Tongue (tissue), 2 donors: ENCODE results near the gene LTN1. TPM values are rescaled to one million over a fixed set of nuclear protein-coding genes. Genes with fewer than 3 reads are reported as not detected.
"Not testable (repeated sequence)": the region's sequence is repeated elsewhere in the genome, so short reads cannot be mapped to it uniquely, and the experiment has no call there.

ENCODE experiments used
- DNase-seq: peaks from one replicate; pipeline ENCODE4 v3.0.0-alpha.2; 2015
- total RNA-seq: library from RNA; depleted of rRNA; stranded (reverse); fragments of >200 nt; gene quantifications from one replicate; pipeline ENCODE4 v1.2.3, GENCODE V29; 2014

Gene LTN1, protein sequence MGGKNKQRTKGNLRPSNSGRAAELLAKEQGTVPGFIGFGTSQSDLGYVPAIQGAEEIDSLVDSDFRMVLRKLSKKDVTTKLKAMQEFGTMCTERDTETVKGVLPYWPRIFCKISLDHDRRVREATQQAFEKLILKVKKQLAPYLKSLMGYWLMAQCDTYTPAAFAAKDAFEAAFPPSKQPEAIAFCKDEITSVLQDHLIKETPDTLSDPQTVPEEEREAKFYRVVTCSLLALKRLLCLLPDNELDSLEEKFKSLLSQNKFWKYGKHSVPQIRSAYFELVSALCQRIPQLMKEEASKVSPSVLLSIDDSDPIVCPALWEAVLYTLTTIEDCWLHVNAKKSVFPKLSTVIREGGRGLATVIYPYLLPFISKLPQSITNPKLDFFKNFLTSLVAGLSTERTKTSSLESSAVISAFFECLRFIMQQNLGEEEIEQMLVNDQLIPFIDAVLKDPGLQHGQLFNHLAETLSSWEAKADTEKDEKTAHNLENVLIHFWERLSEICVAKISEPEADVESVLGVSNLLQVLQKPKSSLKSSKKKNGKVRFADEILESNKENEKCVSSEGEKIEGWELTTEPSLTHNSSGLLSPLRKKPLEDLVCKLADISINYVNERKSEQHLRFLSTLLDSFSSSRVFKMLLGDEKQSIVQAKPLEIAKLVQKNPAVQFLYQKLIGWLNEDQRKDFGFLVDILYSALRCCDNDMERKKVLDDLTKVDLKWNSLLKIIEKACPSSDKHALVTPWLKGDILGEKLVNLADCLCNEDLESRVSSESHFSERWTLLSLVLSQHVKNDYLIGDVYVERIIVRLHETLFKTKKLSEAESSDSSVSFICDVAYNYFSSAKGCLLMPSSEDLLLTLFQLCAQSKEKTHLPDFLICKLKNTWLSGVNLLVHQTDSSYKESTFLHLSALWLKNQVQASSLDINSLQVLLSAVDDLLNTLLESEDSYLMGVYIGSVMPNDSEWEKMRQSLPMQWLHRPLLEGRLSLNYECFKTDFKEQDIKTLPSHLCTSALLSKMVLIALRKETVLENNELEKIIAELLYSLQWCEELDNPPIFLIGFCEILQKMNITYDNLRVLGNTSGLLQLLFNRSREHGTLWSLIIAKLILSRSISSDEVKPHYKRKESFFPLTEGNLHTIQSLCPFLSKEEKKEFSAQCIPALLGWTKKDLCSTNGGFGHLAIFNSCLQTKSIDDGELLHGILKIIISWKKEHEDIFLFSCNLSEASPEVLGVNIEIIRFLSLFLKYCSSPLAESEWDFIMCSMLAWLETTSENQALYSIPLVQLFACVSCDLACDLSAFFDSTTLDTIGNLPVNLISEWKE (N-terminal part only)
- total RNA-seq, result 54.5 TPM

DNA sequence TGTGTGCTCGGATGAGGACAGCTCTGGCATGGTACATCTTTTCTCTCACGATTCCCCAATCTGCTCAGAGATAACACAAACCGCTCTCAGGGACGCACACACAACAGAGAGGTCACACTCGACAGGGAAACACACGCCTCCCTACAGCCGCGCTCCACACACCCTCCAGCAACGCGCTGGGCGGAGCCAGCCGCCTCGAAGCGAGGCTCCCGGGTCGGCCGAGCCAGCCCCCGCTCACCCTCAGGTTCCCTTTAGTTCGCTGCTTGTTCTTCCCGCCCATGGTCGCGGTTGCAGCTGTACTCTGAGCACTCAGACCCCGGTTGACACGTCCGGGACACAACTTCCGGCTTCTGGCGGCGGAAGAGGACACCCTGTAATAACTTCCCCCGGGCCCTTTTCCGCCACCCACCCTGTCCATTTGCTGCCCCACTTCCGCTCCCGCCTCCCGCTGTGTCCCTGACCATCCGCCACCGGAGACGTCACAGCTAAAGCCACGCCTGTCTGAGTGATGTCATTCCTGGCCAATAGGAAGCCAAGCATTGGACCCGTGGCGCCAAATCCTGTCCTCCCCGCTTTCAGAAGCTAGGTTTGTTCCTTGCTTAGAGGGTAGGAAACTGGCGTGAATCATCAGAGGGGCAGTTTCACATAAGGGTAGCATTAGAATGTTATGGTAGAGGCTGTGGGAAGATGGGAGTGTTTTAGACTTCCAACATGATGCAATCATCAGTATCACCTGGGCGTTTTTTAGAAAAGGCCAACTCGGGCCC lies at the start of gene LTN1:
Gene LTN1 (minus strand): TSS at position 352 of the 767 bp plus-strand sequence. CDS start 72 bp downstream, at position 280.
- peak; percentile 100 for DNase-seq

DNA sequence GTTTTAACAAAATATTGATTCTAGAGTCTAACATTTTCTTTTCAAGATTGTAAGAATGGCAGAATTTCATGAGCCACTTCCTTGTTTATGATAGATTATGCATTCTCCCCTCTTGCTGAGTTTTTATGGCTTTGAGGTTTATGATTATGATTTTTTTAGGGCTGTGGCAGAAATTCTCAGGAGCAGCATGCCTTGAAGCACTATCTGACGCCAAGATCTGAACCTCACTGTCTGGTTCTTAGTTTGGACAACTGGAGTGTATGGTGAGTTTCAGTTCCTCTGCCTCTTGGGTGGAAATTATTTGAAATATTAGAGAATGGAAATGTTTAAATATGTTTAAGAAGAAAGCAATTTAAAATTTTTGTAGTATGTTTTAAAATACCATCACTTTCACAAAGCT lies 42.0 kb upstream of the LTN1 start:
- no peak for DNase-seq

DNA sequence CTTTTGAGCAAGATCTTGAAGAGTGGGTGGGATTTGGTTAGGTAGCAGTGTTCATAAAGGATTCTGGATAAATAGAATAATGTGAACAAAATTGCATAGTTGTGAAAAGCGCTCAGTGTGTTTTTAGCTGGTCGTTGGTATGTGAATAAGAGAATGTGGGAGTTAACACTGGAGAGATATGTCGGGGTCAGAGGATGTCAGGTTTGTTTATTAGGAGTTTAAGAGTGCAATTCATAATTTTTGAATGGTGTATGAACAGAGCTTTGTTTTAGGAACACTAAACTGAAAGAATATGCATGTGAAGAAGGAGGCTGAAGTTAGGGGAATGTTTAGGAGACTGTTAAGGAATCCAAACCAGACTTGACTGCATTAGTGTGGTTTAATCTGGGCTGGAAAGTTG lies 41.2 kb upstream of the LTN1 start:
- DNase-seq, result no peak

DNA sequence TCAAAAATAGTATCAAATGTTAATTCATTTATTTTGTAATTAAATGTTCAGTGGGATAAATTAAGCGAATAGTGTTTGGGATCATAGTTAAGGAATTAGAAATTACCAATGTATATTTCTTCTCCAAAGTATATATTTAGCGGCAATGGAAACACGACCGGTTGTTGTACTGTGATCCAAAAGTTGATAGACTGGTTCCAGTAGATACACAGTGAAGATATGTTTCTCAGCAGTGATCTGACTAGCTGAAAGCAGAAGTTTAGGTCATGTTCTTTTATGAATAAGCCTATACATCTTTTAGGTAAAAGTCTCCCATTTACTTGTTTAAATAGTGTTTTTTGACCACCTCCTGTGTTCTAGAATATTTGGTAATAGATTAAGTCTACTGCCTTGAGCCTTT lies 40.6 kb upstream of the LTN1 start:
- no peak for DNase-seq

DNA sequence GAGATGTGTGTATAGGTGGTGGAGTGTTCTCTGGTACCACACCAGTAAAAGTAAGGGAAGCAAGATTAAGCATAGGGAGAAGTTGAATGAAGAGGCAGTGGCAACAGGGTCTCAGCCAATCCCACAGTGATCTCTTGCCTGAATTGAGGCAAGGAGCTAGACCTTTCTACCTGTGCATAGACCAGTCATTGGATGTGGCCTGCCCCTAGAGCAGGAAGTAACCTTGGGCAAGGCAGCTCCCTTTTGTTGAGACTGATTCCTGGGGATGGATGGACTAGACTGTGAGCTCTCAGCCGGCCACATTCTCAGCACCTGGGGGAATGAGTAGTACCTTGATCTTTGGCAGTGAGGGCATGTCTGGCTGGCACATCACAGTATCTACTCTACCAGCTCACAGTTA lies 38.2 kb upstream of the LTN1 start:
- no peak for DNase-seq

DNA sequence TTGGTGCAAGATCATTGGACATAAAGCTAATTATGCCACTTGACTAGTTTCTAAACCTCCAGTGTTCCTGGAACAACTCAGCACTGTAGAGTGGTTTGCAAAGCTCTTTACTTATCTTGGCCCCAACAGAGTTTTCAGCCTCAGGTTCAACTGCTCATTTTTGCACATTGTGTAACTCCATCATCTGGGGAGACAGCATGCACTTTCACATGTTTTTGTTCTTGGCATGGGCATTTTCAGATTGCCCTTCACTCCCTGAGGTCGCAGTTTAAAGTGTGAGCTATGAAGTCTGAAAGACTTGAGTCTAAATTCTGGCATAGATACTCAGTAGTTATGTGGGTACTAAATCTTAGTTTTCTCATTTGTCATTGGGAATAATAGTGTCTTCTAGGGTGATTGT lies 36.8 kb upstream of the LTN1 start:
- no peak for DNase-seq

DNA sequence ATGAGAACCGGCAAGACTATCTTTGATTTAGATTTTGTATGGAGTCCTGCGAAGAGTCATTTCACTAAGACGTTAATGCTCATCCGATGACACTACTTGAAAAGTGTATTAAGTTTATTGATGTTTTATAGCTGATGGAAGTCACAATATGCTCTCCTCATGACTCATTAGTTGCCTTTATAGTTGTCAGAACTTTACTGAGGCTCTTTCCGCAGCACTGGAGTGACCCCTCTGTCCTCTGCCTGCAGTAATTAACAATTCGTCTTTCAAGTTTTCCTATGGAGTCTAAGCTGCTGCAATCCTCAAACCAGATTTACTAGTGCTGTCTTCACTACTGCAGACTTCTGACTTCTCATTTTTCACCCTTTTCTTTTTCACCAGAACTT lies 32.6 kb upstream of the LTN1 start:
- DNase-seq, result peak; percentile 29

DNA sequence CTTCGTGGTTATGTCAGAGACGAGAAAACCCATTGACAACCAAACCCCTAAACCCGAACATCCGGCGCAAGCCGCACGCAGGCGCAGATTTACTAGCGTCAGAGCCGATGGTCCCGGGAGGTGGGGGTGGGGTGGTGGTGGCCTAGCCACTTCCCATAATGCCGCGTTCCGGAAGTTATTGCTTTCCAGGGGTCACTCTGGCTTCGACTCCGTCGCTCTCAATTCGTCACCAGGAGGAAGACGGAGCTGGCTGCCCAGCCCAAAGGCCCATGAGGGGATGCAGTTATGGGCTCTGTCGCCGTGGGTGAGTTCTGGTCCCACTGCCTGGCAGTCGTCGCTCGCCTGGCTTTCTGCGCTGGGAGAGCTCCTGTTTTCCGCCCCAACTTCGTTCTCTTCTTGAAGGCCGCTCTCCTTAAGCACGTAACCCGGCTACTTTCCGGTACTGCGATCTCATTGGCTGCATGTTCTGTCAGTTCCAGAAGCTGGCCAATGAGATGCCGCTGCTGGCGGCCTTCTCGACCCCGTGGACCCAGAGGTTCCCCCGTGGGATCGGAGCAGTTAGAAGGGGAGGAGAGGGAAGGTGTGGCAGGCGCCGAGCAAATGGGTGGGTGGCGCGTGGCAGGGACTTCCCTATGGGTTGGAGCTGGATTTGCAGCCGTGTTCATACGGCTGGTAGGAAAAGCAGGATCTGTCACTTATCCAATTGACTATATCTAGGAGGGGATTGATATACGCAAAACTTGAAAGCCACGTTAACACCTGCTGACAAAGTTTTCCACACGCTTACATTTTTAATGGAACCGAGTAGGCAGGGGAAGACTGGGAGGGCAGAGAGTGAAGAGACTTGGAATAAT lies 32.0 kb upstream of the LTN1 start, which contains the start of gene USP16:
Gene USP16 (plus strand): TSS at position 195 of the 854 bp plus-strand sequence. CDS start 3,246 bp downstream, outside the sequence.
- peak; percentile 98 for DNase-seq

DNA sequence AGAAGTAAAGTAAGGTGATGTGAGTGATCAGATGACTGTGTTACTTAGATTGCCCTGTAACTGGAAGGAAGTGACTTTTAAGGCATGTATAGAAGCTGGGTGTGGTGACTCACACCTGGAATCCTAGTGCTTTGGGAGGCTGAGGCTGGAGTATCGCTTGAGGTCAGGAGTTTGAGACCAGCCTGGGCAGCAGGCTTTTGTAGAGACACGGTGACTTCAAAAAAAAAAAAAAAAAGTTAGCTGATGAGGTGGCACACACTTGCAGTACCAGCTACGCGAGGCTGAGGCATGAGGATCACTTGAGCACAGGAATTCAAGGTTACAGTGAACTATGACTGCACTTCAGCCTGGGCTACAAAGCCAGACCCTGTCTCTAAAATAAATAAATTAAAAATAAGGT lies 29.5 kb upstream of the LTN1 start:
- DNase-seq, result no peak

DNA sequence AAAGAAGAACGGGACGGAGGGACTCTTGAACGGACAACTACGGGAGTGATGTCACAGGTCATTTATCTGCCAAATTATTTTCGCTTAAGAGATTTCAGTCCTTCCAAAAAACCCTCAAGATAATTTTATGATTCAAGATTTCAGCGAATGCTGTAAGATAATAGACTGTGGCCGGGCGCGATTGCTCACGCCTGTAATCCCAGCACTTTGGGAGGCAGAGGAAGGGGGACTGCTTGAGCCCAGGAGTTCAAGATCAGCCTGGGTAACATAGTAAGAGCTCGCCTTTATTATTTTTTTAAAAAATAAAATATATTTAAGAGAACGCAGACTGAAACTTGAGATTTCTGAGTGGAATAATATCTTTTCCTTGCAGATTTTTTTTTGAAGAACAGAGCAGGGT lies 25.9 kb upstream of the LTN1 start:
- peak; percentile 16 for DNase-seq

DNA sequence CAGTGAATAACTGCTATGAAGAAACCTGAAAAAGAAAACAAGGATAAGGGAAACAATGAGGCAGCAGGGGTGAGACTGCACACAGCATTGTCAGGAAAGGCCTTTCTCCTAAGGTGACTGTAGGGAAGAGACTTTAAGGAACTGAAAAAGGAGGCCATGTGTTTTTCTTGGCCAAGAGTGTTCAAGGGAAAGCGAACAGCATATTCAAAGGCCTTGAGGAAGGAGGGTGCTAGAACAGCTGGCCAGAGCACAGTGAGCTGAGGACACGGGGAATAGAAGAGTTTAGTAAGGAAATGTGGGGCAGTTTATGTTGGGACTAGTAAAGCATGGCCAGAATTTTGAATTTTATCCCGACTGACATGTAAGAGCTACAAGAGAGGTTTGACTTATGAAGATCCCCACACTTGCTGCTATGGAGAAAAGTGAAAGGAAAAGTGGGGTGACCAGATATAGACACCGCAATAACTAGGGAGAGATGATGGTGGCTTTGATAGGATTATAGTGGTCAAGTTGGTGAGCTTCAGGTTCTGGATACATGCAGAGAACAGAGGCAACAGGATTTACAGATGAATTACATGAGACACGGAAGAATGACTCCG lies 25.1 kb upstream of the LTN1 start:
- DNase-seq, result no peak

DNA sequence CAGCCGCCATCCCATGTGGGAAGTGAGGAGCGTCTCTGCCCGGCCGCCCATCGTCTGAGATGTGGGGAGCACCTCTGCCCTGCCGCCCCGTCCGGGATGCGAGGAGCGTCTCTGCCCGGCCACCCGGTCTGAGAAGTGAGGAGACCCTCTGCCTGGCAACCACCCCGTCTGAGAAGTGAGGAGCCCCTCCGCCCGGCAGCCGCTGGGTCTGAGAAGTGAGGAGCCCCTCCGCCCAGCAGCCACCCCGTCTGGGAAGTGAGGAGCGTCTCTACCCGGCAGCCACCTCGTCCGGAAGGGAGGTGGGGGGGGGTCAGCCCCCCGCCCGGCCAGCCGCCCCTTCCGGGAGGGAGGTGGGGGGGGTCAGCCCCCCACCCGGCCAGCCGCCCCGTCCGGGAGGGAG lies 18.6 kb upstream of the LTN1 start:
- not testable (repeated sequence) for DNase-seq

DNA sequence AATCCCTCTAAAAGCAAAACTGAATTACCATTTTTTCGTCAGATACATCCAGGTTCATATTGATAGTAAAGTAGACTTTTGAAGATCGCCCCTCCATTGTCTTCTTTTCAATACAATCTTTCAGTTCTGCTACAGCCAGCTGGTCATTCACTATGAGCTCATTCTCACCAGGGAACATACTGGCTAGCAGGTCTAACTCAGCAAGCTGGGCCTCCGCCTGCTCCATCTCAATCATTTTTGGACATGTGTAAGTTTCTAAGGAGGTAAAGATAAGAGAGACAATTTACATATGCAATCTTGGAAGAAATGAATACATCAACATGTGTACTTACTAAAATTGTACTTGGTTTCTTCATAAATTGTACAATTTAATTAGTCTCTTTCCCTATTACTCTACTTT lies 15.7 kb upstream of the LTN1 start:
- no peak for DNase-seq

DNA sequence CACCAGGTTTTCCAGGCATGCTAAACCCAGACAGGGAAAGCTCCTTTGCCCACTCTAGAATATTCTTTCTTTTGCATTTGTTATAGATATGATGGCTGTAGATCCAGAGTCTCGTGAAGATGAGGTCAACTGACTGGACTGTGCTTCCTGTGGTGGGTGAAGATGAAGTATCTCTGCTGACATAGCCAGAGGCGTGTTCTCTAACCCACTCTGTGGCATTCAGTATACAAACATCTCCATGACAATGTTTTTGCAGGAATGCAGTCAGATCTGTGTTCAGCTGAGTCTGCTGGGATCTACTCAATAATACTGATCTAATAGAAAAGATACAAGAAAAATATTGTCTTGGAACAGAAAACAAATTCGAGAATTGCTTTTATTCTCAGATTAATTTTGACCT lies 15.1 kb upstream of the LTN1 start:
- no peak for DNase-seq

DNA sequence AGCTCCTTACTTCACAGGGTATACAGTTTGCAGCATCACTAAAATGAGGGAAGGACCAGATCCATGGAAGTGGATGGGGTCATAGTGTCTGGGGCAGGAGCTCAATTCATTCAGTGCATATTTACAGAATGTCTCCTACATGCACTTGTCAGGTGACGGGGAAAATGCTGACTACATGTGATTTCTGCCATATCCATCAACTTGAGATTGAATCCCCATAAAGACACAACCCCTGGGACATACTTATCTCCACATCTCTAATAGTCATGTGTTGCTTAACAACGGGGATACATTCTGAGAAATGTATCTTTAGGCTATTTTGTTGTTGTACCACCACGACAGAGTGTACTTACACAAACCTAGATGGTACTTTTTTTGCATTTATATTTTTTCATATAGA lies 14.5 kb upstream of the LTN1 start:
- DNase-seq, result no peak

DNA sequence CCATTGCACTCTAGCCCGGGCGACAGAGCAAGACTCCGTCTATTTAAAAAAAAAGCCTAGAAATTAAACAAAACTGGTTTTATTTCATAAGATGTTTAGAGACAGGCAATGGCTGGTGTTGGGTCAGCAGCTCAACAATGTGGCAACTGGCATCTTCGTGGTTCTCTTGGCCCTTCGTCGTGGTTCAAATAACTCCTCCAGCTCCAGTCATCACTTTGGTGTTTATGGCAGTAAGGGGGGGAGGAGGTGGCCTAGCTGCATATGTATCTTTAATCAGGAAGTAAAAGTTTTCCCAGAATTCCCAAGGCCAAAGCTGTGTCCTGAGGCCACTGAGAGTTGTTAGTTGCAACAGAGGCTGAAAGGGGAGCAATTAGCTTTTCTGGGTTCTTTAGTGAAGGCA lies 13.0 kb upstream of the LTN1 start:
- no peak for DNase-seq

DNA sequence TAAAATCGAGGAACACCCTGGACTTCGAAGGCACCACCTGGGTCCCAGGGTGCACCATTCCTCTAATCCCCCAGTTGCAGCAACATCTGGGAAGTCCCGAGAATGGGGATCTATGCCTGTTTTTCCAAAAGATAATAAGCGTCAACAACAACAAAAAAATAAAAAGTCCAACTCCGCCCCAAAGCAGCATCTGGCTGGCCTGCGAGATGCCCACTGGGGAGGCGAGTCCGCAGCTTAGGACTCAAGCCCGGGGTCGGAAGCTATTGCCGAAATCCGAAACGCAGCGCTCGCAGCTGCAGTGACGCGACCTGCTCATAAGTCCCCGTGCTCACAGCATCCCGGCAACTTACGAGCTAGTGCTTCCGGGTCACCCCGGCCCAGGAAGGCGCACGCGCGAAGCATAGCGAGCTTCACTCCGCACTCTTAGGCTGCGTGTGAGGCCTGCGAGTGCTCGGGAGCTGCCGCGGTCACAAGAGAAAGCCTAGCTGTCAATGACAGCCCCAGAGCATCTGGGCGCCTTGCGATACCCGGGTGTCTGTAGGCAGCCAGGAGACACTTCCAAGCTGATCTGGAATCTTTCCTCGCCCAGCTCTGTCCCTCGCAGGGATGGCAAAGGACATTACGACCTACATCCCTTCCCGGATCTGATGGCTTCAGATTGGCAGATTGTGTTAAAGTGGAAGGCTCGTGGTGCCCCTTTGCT lies 9.9 kb upstream of the LTN1 start:
- peak; percentile 99 for DNase-seq

DNA sequence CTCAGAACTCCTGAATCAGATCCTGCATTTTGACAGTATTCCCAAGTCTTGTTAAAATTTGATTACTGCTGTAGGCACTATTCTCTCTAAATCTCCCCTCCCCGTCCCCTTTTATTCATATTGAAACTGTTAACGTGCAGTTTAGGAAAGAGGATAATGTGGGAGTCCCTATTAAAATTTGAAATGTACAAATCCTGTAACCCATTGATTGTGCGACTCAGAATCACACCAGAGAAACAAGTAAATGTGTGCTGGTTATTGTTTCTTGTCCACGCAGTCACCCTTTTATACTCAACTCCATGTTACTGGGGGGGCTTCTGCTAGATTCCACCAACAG lies 584 bp upstream of the LTN1 start:
- no peak for DNase-seq

DNA sequence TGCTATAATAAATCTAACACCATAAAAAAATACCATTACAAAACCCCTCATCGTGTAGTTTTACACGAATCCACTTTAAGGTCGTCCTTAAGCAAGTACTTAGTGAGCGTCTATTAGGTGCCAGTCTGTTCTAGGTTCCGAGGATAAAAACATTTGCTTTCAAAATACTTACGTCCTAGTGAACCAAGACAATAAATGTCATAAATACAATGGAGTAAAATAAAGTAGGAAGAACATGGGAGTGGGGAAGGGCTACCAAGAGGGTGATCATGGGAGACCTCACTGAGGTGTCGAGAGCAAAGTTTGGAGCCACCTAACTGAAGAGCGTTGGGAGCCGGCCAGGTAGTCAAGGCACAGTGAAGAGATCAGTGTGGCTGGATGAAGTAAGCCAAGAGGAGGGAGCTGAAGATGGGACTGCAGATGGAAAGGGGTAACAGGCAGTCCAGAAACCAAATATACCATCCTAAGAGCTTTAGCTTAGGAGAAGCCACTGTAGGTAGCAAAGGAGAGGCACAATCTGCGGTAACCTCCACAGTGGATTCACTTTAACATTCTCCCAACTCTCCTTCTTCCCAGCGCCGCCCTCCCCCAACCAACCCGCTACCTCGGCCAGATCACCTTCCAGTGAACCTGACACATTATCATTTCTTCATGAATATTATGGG lies 684 bp downstream of the LTN1 start:
- no peak for DNase-seq
